Lower leg skin (tissue), 3 donors: ENCODE measurements around the gene METTL15.

Source experiments
- POLR2A ChIP-seq, 2 donors: fragments of 450-650 bp; IDR thresholded peaks; one replicate each; pipeline ENCODE4 v1.6.1; 2016 to 2017; ENCODE audit warnings: antibody characterized with exemption in 2 of 2, mild to moderate bottlenecking in 1 of 2, moderate library complexity in 1 of 2
- TF ChIP-seq, protein P1 (sequence below), 3 donors: fragments of 450-650 bp; IDR thresholded peaks; one replicate each; pipeline ENCODE4 v1.5.1; 2016; ENCODE audit warnings: antibody characterized with exemption in 3 of 3, mild to moderate bottlenecking in 3 of 3, moderate library complexity in 2 of 3

DNA sequence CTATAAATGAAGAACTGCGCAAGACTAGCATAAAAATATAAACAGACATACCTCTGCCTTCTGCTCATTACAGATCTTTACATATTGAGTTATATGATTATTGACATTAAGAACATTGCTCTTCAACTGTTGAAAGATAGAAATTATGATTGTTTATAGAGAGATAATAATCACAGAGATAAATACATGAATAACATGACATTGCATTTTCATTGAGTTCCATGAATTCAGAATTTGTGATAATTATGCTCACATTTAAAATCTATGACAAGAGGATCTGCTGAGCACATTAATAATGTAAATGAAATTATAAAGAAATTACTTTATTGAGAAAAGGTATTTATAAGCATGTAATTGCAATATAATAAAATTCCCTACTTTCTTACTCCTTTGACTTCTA lies 25.1 kb upstream of the METTL15 start:
- TF ChIP-seq, protein P1, sequence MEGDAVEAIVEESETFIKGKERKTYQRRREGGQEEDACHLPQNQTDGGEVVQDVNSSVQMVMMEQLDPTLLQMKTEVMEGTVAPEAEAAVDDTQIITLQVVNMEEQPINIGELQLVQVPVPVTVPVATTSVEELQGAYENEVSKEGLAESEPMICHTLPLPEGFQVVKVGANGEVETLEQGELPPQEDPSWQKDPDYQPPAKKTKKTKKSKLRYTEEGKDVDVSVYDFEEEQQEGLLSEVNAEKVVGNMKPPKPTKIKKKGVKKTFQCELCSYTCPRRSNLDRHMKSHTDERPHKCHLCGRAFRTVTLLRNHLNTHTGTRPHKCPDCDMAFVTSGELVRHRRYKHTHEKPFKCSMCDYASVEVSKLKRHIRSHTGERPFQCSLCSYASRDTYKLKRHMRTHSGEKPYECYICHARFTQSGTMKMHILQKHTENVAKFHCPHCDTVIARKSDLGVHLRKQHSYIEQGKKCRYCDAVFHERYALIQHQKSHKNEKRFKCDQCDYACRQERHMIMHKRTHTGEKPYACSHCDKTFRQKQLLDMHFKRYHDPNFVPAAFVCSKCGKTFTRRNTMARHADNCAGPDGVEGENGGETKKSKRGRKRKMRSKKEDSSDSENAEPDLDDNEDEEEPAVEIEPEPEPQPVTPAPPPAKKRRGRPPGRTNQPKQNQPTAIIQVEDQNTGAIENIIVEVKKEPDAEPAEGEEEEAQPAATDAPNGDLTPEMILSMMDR (IDR thresholded peaks at IDR 0.05): no peak
- TF ChIP-seq POLR2A (IDR thresholded peaks at IDR 0.05): no peak
